Femur (tissue), 1 donor: ENCODE results near the gene CRADD.
A peak's percentile ranks its signal among the peaks of the same experiment; 100 is the strongest.
"Not testable (repeated sequence)": the region's sequence is repeated elsewhere in the genome, so short reads cannot be mapped to it uniquely, and the experiment has no call there.

Experiments
- DNase-seq: peaks from one replicate; pipeline ENCODE4 v3.0.0-alpha.2; 2017

CRADD gene

DNA sequence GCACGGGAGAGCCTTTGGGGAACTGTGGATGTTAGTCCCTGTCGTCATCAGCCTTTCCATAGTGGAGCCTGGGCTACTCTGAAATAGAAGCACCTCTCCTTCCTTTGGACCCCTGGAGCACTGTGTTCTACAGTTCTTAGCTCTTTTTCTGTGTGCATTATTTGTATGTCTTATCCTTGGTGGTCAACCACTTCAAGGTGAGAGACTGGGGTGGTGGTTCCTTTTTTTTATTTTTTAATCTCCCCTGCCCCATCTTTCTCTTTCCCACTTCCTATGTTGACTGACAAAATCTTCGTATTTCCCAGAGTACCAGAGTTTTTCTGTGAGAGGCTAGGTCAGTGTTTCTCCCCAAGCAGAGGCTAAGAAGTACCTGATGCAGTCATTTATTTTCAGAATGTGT lies 111.7 kb downstream of the CRADD start:
- DNase-seq = no peak

DNA sequence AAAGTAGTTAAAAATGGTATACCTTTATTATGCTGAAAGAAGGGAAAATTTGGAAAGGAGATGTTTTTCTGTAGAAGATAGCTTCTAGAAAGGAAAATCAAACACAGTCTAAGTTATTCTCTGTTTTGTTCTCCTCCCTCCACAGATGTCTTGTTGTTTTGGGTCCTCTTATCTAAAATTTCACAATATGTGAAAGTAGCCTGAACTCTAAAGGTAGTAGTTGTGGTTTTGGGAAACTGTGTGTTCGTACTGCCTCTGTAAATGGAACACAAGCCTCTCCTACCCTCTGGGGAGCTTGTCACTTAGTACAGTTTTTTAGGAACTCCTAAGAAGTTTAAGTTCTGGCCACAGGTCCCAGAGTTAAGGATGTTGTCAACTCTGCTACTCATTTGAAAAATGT lies 112.6 kb downstream of the CRADD start:
- no peak for DNase-seq

DNA sequence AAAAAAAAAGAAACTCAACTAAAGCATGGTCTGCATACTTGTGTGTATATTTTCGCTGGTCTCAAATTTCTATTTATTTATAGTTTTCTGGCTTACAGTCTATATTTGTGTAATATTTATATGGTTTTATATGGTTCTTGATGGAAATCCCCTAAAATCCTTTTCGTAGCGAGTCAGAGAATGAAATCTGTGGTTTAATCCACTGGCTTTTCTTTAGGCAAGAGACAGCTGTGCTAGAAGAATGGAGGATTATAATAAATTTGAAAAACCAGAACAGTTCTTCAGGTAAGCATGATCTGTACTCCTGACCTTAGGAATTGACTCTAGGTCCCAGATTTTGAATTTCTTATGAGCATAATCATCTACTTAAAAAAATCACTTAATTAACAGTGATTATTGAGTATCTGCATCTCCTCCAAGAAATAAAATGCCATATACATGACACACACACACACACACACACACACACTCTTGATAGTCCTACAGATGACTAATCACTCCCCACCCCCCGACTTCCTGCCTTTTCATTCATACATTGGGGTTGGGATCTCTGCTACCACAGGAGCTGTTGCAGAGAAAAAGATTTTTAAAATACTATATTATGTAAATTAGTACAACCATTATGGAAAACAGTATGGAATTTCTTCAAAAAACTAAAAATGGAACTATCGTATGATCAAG lies 113.4 kb downstream of the CRADD start:
- DNase-seq = no peak

DNA sequence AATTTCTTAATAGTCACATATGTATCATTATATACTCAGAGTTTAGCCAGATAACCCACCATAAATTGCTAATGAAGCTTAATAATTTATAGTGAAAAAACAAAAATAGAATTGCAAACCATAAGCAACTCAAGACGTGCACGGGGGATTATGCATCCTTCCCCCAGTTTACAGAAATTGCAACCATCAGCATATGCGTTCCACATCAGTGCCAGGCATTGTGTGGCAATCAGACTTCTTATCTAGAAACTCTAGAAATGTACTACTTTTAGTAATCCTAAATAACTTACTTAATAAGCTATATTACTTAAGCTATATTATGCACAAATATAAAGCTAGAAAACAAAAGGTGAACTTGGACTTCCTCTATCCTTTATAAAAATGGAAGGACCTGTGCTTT lies 115.8 kb downstream of the CRADD start:
- DNase-seq = no peak

DNA sequence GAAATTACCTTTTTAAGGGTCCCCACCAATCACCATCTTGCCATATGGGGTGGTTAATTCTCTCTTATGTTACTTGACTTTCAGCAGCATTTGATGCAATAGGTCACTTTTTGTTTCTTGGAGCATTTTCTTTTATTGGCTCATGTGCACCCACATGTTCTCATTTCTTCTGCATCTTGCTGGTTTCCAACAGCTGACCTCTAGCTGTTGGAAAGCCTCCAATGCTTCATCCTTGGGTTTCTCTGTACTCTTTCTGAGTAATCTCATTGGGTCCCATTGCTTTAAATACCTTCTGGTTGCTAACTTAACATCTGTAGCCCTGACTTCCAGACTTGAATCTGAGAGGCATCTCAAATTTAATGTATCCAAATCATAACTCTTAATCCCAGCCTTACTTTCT lies 116.8 kb downstream of the CRADD start:
- DNase-seq = no peak

DNA sequence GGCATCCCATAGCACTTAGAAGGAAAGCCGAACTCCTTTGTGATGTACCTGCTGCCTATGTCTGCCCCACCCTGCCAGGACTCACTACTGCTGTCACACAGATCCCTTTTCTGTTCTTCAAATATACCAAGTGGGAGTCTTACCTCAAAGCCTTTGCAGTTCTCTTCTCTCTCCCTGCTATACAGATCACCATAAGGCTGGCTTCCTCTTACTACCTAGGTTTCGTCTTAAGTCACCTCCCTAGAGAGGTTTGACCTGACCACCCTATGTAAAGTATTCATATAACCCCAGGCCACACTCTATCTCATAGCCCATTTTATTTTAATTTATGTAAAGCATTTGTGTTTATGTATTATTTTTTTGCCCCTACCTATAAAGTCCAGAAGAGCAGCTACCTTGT lies 117.6 kb downstream of the CRADD start:
- no peak for DNase-seq

DNA sequence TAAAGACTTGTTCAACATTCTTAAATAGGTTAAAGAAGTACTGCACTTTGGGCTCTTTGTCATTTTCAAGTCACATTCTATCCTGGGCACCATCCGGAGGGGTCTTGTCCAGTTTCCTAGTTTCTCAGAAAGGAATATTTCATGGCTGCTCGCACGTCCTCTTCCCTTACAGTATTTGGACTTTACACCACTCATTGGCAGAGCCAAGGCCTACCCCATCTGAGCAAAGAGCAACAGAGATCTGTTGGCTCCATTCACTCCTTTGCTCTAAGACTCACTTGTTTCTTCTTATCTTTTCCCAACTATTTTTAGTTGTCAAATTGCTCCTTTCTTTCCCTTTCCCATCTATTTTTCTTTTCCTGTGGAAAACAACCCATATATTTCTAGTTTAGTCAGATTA lies 118.2 kb downstream of the CRADD start:
- DNase-seq = no peak

DNA sequence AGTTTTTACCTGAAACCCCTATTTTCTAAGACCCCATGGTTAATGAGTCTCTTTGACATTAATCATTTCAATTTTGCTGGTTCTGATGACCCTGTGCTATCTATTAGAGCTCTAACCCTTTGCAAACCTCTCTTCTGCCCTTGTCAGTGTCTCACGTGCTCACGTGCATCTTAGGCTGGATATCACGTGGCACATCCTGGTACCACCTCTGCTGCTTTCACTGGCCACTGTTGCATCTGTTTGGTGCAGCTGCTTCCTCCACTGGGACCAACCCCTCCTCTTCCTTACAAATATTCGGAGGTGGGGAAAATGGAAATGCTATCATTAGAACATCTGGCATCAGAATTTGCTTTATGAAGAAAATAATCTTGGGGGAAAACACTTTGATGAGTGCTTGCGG lies 119.6 kb downstream of the CRADD start:
- no peak for DNase-seq

DNA sequence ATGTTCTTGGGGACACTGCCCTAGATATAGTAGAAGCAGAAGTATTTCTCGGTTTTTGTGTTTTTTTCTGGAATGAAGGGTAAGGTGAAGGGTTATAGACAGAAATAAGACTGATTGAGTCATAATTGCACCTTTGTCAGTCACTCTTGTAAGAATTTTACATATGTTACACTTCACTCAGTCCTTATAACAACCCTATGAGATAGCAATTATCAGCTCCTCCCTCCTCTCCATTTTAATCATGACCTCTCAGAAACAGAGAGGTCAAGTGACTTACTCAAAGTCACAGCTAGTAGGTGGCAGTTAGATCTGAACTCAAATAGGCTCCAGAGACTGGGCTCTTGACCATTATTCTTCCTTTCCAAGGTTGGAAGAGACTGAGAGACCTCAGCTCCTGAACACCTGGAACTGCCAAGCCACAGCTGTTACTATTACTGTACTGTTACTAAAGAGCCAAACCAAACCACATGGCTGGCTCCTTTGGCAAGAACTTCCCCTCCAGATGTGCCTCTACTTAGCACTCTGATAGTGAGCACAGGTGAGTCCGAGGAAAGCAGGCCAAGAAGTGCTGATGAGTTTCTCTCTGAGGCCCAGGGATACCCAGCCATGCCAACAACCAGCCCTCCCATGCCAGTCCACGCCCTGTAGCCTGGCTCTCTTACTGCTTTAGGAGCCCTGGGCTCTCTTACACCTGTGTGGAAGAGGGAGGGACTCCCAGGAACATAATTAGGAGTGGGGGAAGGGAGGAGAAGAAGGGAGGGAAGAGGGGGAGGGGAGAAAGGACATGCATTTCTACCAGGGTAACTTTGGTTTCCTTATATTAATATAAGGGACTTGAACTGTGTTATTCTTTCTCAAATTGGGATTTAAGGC lies 121.3 kb downstream of the CRADD start:
- no peak for DNase-seq

DNA sequence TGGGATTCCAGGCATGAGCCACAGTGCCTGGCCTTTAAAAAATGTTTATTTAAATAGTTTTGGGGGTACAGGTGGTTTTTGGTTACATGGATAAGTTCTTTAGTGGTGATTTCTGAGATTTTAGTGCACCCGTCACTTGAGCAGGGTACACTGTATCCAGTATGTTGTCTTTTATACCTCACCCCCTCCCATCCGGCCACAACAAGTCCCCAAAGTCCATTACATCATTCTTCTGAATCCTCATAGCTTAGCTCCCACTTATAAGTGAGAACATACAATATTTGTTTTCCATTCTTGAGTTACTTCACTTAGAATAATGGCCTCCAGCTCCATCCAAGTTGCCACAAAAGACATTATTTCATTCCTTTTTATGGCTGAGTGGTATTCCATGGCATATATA lies 124.5 kb downstream of the CRADD start:
- not testable (repeated sequence) for DNase-seq

DNA sequence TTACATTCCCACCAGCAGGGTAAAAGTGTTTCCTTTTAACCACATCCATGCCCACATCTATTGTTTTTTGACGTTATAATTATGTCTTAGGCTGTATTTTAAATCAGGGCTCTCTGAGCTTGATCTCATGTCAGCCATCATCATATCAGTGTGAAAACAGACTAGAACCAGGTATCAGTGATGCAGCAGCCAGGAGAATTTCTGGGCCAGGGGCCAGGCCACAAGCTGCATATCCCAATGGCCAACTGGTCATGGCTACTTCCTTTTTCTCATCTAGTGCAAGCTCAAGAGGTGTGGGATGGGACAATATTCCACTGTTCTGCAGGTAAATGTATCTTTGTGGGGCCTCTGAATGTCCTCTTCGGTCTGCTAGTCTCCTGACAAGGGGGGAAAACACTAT lies 125.1 kb downstream of the CRADD start:
- no peak for DNase-seq

DNA sequence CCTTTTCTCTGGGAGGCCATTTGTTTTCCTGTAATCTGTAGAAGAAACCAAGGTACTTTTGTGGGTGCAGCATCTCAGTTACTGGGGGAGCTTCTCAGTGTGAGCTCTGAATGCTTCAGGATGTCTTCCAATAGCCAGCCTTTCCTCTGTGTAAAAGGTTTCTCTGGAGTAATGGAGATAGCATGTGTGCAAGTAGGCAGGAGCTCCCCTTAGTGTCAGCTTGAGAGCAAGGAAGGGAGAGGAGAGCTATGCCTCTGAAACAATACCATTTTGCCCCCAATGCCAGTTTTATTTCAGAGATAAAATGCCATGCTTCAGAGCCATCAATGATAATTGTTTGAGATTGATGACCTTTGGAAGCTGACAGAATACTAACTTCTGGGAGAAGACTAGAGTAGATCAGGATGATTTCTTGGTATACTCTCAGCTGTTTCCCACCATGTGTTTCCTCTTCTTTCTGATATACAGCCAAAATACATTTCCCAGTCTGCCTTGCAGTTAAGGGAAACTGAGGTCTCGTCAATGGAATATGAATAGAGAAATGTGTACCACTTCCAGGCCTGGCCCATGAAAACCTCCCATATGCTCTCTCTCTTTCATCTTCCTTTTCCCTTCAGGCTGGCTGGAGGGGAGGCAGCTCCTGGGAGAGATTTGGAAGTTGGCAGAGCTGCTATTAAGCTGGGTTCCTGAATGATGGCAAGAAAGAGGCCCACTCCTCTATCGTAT lies 125.7 kb downstream of the CRADD start:
- no peak for DNase-seq

DNA sequence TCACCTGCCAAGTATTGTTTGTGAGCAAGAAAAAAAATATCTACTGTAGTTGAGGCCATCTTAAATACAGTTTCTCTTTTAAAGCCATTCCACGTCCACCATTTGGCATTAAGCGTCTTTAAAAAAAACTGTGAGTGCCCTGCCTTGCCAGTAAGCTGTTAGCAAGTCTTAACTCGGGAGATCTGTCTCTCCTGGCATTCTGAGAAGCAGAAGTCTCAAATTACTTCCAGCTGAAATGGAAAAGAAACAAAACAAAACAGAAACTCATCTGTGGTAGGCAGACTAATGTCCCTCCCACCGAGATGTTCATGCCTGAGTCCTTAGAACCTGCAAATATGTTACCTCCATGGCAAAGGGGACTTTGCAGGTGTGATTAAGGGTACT lies 126.2 kb downstream of the CRADD start:
- peak; percentile 44 for DNase-seq

DNA sequence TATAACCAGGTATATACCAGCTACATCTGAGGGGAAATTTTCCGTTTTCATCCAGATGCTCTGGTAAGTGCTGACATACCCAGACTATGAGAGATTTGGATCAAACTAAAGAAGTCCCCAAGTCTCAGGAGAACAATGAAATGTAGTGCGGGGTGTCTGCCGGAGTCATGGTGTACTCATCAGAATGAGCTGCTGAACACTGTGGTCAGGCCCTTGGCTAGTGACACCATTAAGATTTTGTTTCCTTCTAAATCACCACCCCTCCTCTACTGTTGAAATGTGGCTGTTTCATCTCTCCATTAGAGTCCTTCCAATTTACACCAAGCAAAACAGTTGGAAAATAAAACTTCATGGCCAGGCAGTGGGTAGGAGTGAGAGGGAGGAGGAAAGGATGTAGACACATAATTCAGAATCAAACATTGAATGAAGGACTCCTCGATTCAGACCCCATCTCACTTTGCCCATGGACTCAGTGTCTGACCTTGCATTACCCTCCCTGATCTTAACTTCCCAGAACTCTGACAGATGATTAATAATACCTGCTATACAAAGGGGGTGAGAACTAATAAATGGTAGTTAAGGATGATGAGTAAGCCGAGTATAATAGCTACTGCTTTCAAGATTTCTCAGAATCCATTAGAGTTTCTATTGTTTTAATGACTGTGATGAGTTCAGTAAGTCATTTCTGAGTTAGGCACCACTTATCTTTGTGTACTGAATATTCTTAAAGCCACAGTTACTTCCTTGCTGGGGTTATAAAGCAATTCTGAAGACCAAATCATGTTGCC lies 127.4 kb downstream of the CRADD start:
- DNase-seq = no peak

DNA sequence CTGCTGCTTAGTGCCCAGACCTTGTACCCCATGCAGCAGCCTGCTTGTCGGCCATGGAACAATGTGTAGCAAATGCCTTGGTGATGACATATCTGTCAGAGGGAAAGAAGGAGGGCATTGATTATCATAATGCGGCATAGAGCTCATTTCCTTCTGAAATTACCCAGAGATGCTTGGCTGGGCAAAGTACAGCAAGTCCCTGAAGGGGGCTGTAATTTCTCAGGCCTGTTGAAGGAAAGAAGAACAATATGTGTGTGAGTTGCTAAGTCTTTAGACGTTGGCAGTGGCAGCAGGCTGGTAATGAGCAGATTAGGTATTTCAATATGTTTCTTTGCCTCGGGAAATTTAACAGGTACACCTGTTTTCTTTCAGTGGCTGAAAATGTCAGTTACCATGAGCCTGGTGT lies 128.6 kb downstream of the CRADD start:
- no peak for DNase-seq

DNA sequence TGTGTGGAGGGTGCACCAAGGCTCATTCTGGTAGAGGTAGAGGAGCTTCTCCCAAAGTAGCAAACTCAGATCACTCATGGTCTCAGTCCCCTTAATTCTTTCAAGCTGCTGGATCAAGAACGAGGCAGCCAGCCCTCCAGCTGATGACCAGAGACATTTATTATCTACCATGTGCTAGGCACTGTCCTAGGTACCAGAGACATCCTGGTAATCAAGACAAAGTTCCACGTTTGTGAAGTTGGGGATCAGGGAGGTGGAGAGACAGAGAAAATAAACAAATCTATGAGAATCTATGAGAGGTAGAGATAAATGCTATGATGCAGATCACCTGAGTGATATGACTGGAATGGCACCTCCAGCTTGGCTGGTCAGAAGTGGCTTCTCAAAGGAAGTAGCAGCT lies 130.2 kb downstream of the CRADD start:
- DNase-seq = no peak

DNA sequence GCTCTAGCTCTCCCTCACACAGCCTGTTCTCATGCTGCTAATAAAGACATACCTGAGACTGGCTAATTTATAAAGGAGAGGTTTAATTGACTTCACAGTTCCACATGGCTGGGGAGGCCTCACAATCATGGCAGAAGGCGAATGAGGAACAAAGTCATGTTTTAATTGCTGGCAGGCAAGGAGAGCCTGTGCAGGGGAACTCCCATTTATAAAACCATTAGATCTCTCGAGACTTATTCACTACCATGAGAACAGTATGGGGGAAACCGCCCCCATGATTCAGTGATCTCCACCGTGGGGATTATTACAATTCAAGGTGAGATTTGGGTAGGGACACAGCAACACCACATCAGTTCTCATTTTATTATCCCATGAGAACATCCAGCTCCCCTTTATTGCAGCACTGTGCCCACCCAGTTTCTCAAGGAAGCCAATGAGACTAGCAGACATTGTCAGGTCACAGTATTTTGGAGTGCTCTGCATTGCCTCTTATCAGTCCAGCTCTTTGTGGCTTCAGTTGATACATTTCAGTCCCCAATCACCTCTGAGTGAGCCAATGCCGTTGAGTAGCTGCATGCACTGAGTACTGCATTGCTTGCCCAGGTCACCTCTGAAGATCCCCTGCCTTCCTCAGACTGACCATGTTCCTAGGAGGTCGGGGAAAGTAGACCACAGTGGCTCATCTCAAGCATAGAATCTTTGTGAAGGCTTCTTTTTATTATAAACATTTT lies 131.2 kb downstream of the CRADD start:
- no peak for DNase-seq

DNA sequence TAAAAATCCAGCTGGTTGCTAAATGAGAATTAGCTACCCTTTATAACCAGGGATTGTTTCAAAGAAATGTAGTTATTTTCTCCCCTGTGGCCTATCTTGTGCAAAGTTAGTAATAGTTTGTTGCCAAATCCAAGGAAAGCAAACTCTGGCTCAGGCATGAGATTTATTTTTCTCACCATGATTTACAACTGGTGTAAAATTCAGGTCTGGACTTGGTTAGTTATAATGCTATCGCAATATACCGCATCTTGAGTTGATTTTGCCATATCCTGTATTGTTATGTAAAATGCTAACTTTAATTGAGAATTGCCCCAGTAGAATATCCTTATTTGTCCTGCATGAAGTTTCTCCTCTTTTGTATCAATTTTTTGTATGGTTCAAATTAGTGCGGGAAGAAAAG lies 135.5 kb downstream of the CRADD start:
- no peak for DNase-seq

DNA sequence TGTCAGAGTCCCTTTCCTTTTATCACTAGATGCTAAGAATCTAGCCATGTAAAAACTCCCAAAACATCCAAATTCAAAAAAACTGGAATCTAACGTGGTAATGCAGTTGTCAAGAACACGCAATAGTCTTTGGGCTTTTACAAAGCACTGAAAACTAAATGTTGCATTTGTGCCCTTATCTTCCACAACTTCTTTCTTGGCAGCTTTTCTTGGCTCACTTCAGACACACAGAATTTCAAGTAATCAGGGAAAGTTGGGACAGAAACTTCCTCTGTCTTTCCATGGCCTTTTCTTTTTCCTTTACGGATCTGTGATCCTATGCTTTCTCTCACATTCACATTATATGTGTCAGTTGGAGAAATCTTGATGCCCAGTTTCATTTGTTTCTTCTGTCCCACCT lies 136.0 kb downstream of the CRADD start:
- DNase-seq = no peak

DNA sequence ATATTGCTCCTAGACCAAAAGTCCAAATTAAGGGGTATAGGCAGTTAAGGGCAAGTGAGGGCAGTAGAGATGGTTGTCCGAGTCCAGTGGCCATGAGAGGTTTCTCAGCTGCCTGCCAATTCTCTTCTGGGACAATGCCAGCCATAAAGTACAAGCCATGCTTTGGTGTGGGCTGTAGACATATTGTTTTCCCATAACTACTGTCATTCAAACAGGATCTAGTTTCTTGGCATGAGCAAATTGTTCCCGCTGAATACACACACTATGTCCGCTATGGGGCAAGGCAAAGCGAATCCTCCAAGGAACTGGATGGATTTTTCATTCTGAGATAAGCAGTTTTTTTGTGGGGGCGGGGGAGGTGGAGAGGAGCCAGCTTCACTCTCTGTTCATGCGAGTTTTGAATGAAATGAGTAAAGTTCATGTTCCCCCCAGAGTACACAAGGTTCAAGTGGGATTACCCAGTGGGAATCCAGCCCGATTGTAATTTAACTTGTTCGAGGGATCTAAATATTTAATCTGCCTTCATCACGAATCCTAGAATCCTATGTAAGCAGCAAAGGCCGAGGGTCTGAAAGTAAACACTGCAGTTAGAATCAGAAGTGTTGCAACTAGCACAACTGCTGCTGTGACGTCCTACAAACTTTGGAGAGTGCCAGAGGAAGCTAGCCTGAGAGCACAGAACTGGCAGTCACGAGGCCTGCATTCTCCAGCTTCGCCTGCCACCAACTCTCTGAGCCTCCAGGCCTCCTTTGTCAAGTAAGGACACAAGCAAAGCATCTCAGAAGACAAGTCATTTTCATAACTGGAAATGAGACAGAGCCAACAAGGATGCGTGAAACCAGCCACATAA lies 137.0 kb downstream of the CRADD start:
- DNase-seq = peak; percentile 73

DNA sequence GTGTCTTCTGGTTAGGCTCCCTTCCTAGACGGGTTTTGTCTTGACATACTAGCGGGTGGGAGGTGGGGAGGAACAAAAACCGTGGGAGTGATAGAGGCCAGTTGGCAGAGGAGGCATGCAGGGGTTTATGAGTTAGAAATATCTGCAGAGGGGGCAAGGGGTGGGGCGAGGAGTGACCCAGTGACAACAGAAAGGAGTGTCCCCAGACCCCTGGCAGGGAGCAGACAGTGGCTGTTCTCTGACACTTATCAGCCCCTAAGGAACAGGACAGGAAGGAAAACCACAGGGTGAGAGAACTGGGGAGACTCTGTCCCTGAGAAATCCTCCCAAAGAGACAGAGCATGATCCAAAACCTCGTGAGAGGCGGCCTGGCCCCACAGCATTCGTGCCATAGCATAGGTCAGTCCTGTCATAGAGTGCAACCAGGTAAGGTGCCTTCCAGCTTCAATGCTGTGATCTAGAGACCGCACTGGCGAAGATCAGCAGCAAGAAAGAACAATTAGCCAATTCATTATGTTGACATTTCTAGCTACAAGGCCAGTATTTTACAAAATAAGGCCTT lies 141.4 kb downstream of the CRADD start:
- DNase-seq = no peak
